GM21381 (cell line): ENCODE data around the gene PAPPA2.
"Not testable (repeated sequence)": the region's sequence is repeated elsewhere in the genome, so short reads cannot be mapped to it uniquely, and the experiment has no call there.

Experiments
- ATAC-seq: cut with Tn5 transposase; IDR thresholded peaks from one replicate; pipeline ENCODE4 v1.9.1; 2021; ENCODE audit warnings: mild to moderate bottlenecking, moderate library complexity; ENCODE audit not compliant: unreplicated experiment

PAPPA2 gene

GRCh38 chr1:176602388-176603004, 139.5 kb downstream of the PAPPA2 start:
- no peak for ATAC-seq

- no peak for ATAC-seq
These were observed 140.7 kb downstream of the PAPPA2 start for GRCh38 chr1:176603696-176604095.

GRCh38 chr1:176604461-176604860, 141.5 kb downstream of the PAPPA2 start:
- ATAC-seq, result no peak

GRCh38 chr1:176605176-176605575, 142.2 kb downstream of the PAPPA2 start:
- ATAC-seq, result no peak

GRCh38 chr1:176609556-176610408, 146.8 kb downstream of the PAPPA2 start:
- no peak for ATAC-seq

GRCh38 chr1:176612791-176613190, 149.8 kb downstream of the PAPPA2 start:
- no peak for ATAC-seq

- ATAC-seq, result no peak
These were observed 154.9 kb downstream of the PAPPA2 start for GRCh38 chr1:176617881-176618280.

GRCh38 chr1:176619261-176619660, 156.3 kb downstream of the PAPPA2 start:
- no peak for ATAC-seq

GRCh38 chr1:176625365-176625764, 162.4 kb downstream of the PAPPA2 start:
- no peak for ATAC-seq

- ATAC-seq, result no peak
These were observed 163.6 kb downstream of the PAPPA2 start for GRCh38 chr1:176626572-176627061.

GRCh38 chr1:176628775-176629174, 165.8 kb downstream of the PAPPA2 start:
- no peak for ATAC-seq

- not testable (repeated sequence) for ATAC-seq
These were observed 171.8 kb downstream of the PAPPA2 start for GRCh38 chr1:176634733-176635132.

GRCh38 chr1:176638713-176639526, 175.9 kb downstream of the PAPPA2 start:
- no peak for ATAC-seq

- ATAC-seq, result no peak
These were observed 180.6 kb downstream of the PAPPA2 start for GRCh38 chr1:176643536-176643935.

- no peak for ATAC-seq
These were observed 185.6 kb downstream of the PAPPA2 start for GRCh38 chr1:176648556-176648955.

GRCh38 chr1:176656257-176656995, 193.5 kb downstream of the PAPPA2 start:
- ATAC-seq, result no peak

- no peak for ATAC-seq
These were observed 206.8 kb downstream of the PAPPA2 start for GRCh38 chr1:176669782-176670181.

- no peak for ATAC-seq
These were observed 207.9 kb downstream of the PAPPA2 start for GRCh38 chr1:176670853-176671252.

- ATAC-seq, result no peak
These were observed 220.0 kb downstream of the PAPPA2 start for GRCh38 chr1:176682830-176683535.
